ENCODE measurements around the gene ZSWIM4.

Gene ZSWIM4

GRCh38 chr19:13875824-13876223 is 80.6 kb downstream of the ZSWIM4 start:
- no peak for DNase-seq (ENCODE audit: low spot score)

GRCh38 chr19:13876834-13877233 is 81.6 kb downstream of the ZSWIM4 start, which contains the start of gene NANOS3:
Gene NANOS3 (plus strand): TSS chr19:13877134. CDS start chr19:13877249, 115 bp downstream.
- DNase-seq (ENCODE audit: low spot score) = no peak

GRCh38 chr19:13877303-13877702 is 82.1 kb downstream of the ZSWIM4 start:
- no peak for DNase-seq (ENCODE audit: low spot score)

GRCh38 chr19:13880059-13881043 is 85.1 kb downstream of the ZSWIM4 start:
- peak; percentile 99 for DNase-seq (ENCODE audit: low spot score)

- no peak for DNase-seq (ENCODE audit: low spot score)
Observed at GRCh38 chr19:13881251-13881691, 86.0 kb downstream of the ZSWIM4 start.
